HG03060 (cell line): ENCODE results near the gene PDZD2.
A peak's percentile ranks its signal among the peaks of the same experiment; 100 is the strongest.
"Not testable (repeated sequence)": the region's sequence is repeated elsewhere in the genome, so short reads cannot be mapped to it uniquely, and the experiment has no call there.

Experiments used
- ATAC-seq: cut with Tn5 transposase; IDR thresholded peaks from one replicate; pipeline ENCODE4 v1.9.1; 2021; ENCODE audit warnings: low read depth, moderate number of reproducible peaks; ENCODE audit not compliant: unreplicated experiment

The PDZD2 gene

GRCh38 chr5:31761877-31762276 is 122.9 kb downstream of the PDZD2 start:
- no peak for ATAC-seq

DNA sequence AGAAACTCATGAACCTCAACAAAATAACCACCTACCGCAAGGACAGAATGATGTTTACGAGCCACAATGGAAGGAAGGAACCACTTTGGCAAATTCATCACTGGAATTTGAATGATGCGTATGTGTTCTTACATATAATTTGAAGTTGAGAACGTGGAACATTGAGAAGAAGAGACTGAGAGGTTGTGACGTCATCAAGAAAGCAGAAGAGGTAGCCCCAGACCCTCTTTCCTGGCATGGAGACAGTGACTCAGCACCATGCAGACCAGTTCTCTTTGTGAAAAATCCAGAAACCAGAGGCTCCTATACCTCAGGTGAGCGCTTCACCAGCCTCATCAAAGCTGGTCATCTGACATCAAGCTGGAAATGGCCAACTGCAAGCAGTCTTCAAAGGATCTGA is 124.5 kb downstream of the PDZD2 start:
- ATAC-seq: no peak

DNA sequence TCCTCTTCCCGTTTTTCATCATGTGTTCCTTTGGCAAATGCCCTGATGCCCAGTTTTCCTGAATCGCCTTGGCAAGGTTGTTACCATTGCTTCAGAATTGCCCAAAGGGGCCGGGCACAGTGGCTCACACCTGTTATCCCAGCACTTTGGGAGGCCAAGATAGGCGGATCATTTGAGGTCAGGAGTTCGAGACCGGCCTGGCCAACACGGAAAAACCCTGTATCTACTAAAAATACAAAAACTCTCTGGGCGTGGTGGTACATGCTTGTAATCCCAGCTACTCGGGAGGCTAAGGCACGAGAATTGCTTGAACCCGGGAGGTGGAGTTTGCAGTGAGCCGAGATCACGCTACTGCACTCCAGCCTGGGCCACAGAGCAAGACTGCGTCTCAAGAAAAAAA is 125.8 kb downstream of the PDZD2 start:
- ATAC-seq: not testable (repeated sequence)

- ATAC-seq: no peak
These were observed 128.6 kb downstream of the PDZD2 start for GRCh38 chr5:31767335-31768031.

- ATAC-seq: no peak
These were observed 129.1 kb downstream of the PDZD2 start for GRCh38 chr5:31768046-31768445.

- no peak for ATAC-seq
These were observed 129.9 kb downstream of the PDZD2 start for GRCh38 chr5:31768784-31769183.

- ATAC-seq: no peak
These were observed 130.6 kb downstream of the PDZD2 start for GRCh38 chr5:31769530-31769929.

GRCh38 chr5:31770132-31770720 is 131.3 kb downstream of the PDZD2 start:
- no peak for ATAC-seq

DNA sequence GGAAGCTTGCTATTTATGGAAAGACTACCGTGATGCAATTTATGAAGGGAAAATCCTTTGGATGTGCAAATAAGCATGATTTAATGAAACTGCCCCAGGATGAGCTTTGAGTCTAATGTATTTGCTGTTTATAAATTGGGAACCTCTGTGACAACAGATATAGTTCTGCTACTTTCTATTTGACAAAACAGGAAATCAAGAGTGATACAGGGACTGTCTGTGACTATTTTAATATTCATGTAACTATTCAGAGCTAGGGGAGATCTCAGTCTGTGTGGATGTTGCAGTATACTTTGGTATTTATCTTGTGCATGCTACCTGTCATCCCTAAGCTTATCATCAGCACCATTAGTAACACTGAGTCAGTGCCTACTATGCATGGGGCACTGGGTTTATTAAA is 132.1 kb downstream of the PDZD2 start:
- peak; percentile 87 for ATAC-seq

GRCh38 chr5:31771500-31771899 is 132.6 kb downstream of the PDZD2 start:
- peak; percentile 8 for ATAC-seq

DNA sequence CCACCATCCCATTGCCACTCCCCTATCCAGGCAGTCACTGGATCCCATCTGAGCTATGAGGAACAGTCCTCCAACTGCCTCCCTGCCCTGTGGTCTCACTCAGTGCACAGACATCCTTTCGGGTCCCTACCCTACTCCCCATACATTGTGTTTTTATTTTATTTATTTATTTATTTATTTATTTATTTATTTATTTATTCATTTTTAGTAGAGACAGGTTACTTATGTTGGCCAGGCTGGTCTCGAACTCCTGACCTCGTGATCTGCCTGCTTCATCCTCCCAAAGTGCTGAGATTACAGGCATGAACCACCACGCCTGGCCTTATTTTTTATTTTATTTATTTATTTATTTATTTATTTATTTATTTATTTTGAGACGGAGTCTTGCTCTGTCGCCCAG is 137.4 kb downstream of the PDZD2 start:
- ATAC-seq: not testable (repeated sequence)

DNA sequence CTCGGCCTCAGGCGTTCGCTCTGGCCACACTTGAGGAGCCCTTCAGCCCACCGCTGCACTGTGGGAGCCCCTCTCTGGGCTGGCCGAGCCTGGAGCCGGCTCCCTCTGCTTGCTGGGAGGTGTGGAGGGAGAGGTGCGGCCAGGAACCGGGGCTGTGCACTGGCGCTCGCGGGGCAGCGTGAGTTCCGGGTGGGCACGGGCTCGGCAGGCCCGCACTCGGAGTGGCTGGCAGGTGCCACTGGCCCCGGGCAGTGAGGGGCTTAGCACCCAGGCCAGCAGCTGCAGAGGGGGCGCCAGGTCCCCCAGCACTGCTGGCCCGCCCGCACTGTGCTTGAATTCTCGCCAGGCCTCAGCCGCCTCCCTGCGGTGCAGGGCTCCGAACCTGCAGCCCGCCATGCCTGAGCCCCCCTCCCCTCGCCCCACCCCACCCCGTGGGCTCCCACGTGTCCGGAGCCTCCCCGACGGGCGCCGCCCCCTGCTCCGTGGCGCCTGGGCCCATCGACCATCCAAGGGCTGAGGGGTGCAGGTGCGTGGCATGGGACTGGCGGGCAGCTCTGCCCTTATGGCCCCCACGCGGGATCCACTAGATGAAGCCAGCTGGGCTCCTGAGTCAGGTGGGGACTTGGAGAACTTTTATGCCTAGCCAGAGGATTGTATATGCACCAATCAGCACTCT is 138.2 kb downstream of the PDZD2 start:
- no peak for ATAC-seq

- no peak for ATAC-seq
These were observed 142.8 kb downstream of the PDZD2 start for GRCh38 chr5:31781772-31782171.

DNA sequence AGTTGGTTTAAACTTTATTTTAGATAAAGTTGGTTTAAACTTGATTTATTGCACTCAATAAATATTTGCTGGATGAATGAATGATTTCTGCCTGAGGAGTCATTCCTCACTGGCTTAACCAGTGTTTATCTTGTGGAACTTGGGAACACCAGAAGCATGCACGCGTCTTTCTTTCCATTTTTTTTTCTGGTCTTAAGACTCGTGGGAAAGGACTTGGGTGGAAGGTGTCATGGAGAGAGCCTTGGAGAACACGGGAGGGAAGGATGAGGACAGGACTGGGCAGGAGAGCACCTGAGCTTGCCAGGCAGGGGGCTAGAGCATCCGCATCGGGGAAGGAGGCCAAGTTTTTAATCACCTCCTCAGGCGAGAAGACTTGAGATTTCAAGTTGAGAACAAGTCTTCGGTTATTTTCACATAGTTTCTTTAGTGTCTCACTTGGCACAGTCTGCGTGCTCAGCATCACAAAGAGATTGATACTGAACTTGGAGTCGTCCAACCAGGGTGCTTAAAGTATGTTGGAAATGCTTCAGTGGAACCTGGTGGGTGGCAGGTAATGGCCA is 144.2 kb downstream of the PDZD2 start:
- no peak for ATAC-seq

GRCh38 chr5:31783731-31784130 is 144.8 kb downstream of the PDZD2 start:
- ATAC-seq: no peak

GRCh38 chr5:31786090-31786631 is 147.2 kb downstream of the PDZD2 start:
- ATAC-seq: no peak

GRCh38 chr5:31794009-31794408 is 155.1 kb downstream of the PDZD2 start:
- ATAC-seq: no peak

DNA sequence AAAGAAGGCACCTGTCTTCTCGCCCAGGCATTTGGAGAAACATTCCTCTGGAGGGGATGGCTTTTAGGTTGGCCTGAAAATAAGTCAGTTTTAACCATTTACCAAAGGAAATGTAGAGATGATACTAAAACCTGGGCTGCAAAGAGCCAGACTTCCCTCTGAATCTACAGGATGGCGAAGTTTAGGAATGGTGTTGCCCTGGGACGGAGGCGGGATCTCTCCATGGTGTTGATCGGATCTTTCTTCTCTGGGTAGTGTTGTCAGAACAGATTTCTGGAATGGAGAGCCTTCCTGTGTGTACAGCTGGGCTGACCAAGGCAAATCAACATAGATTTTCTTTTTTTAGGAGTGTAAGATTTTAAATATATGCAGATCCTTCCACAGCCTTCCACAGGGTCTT is 159.2 kb downstream of the PDZD2 start:
- no peak for ATAC-seq

DNA sequence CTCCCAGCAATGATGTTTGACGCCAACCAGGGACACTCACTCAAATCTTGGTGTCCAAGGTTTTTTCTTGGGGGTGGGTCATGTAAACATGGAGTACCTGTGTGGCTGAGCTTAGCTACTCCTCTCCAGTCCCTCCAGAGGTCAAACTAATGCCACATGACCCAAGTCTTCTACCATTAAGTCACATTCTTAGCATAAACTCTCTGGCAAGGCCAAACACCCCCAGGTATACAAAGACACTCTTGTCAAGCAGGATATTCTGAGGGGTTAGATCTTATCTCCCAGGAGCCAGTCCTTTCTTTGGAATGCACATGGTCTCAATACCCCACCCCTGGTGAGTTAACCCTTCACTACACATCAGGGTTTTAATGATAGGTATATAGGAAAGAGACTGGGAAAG is 161.4 kb downstream of the PDZD2 start:
- ATAC-seq: no peak

DNA sequence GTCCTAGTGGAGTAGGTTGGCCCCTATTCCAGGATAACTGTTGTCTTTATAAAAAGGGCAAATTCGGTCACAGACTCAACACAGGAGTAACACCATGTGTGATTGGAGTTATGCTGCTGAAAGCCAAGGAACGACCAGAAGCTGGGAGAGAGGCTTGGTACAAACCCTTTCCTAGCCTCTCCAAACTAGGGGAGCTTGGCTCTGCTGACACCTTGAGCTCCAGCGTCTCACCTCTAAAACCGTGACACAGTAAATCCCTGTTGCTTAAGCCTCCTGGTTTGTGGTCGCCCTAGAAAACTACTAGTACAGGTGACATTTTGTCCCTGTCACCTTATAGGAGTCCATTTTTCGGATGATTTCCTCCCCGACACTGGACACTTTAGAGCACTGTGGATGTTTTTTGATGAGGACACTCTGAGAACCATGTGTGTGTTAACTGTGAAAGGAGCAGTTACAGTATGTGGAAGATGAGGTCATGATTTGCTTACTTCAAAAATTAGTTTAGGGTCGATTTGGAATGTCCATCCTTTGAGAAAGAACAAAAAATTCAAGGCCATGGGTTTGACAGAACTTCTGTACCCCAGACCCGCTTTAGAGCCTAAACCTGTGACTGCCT is 167.0 kb downstream of the PDZD2 start:
- no peak for ATAC-seq

- no peak for ATAC-seq
These were observed 167.6 kb downstream of the PDZD2 start for GRCh38 chr5:31806561-31806960.
